NCI-H146 (cell line): Measurements from ENCODE around the gene AK8.

Experiments
- DNase-seq: peaks from one replicate; lab custom pipeline; 2025; lab: John Stamatoyannopoulos, UW

AK8 gene

DNA sequence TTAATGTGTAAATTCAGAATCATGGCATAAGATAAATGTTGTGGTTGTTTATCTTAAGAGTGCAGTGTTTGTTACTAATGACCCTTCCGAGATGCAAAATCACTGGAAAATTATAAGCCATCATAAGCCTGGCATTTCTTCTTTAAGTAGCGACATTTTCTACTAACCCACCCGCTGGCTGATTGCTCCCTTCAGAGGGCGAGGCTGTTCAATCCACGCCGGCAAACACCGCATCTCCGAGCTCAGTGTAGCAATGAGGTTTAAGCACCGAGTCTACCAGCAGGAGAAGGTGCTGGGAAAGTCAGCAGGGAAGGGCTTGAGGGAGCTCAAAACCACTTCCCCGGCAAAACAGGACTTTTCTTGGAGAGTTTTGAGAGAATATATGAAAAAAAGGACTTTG is 52.7 kb downstream of the AK8 start:
- DNase-seq = no peak

DNA sequence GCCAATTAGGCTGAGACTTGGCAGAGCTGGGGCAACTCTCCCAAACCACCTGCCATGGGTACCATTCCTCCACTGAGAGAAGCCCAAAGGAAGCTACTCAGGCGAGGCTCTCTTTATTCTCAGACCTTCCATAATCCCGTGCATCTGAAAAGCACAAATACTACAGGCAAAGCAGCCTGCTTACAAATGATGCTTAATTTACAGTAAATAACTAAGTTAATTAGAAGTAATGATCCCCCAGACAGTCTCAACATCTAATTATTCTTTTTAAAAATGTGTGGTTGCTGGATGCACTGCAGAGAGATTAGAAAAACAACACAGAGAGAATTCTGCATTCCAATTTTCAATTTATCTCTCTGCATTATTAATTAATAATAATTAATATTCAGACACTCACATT is 53.1 kb downstream of the AK8 start:
- DNase-seq = no peak

DNA sequence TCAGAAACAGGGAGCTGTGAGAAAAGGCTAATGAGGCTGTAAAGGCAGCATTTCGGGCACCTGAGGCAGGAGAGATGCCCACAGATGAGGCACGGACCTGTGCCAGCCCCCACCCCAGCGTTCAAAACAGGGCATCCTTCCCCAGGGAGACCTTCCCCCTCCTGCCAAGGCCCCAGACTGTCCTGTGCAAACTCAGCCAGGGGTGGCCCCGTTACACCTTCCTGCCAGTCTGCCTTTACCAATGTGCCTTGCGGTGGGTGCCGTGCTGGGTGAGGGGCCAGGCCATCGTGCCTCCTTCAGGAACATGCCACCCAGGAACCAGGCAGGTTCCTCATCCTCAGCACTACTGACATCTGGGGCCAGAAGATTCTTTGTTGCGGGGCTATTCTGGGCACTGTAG is 53.9 kb downstream of the AK8 start:
- DNase-seq = no peak

DNA sequence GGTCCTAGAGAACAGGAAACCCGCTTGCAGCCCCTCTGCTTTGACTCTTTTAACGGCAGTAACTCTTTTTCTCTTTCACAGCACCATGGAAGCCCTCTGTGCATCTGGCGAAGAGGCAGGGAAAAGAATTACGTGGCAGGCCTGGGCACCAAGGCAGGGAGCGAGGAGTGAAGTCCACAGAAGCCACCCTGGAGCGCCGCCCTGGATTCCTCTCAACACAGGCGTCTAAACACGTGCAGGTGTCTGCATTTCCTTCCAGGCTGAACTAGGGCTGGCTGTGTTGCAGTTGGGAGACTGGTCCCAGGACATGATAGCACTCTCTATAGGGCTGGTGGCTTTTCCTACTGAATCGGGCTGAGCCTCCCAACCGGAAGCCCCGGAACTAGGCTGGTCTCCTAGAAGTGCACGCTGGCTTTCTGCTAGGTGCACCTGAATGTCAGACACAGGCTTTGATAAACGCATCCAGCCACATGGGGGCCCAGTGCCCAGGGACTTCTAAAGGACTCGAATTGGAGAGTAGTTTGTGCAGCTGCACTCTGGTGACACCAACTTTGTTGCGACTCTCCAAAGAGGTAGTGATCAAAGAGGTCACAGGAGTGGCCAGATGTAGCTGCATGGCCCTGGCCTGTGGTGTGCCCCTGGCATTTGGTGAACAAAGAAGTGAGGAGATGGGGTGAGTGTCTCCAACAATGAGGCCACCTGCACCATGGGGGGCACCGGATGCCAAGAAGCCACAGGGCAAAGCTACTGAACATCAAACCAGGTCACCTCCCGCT is 54.5 kb downstream of the AK8 start:
- peak; percentile 7 for DNase-seq

DNA sequence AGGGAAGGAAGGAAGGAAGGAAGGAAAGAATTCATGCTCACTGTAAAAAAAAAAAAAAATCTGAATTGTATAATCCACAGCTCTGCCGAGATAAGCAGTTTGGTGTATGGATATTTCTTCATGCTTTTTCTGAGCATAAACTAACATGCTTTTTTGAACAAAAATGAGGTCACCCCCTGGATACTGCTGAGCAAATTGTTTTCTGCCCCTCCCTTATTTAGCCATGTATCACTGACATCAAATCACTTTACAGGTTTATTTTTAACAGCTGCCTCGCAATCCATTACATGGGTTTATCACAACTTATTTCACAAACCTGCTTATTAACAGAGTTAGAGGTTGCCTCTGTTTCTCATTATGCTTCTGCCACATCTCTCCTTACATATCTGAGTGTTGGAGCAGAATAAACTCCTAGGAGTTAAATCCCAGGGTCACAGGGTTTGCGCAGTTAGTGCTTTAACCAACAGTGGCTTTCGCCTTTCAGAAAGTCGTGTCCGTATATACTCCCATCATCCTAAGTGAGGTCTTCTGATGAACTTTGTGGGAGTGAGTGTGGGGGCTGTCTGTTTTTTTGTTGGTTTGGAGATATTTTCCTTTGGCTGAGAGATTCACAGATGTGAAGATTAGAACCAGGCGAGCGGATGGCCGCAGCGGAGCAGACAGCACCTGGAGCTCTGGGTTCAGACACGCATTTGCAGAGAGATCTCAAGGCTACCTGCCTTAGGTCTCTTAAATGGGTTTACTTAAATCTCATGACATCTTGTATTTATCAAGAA is 57.7 kb downstream of the AK8 start:
- no peak for DNase-seq

DNA sequence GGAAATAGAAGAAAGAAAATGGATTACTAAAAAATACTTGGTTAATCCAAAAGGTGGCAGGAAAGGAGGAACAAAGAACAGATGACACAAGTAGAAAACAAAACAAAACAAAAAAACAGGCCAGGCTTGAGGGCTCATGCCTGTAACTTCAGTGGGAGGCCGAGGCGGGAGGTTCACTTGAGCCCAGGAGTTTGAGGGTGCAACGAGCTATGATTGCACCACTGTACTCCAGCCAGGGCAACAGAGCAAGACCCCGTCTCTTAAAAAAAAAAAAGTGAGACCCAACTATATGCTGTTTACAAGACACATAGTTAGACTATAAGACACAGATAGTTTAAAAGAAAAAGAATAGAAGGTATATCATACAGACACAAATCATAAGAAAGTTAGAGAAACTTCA is 59.5 kb downstream of the AK8 start:
- no peak for DNase-seq

DNA sequence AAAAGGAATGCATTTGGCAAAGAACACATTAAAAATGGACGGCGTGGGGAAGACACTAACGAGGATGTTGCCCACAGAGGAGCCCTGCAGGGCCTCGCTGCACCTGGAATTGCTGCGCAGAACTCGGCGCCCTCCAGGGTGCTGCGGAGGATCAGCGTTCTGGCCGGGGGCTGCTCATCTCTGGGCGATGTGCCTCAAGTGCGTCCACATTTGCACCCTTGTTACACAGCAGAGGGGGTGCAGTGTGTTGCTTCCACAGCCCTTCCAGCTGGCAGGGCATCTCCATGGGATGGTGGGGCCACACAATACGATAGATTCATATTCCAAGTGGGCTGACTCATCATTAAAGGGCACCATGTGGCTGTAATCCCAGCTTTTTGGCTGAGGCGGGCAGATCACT is 63.1 kb downstream of the AK8 start:
- no peak for DNase-seq

DNA sequence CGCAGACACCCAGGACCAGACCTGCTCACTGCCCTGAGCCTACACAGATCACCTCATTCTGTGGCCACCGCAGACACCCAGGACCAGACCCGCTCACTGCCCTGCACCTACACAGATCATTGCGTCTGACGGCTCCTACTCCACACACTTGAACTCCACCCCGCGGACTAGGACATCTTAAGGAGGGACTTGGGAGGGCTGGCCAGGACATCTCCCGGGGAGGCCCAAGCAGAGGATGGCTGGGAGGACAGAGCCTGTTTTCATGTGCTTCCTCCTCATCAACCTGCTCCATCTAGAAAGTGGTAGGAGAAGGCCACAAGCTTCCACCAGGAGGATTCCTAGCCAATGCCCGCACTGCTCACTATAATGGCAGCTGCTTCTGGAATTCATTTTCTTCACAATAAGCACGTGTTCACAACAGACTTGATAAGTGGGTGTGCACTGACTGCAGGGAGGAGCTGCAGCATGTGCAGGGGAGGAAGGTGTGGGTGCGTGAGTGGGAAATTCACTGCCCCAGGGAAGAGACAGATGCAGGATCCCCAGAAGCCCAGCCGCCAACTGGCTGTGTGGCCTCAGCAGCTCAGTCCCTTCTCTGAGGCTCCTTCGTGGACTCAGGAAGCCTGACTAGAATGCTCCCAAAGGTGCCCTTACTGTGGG is 64.8 kb downstream of the AK8 start:
- DNase-seq = no peak

DNA sequence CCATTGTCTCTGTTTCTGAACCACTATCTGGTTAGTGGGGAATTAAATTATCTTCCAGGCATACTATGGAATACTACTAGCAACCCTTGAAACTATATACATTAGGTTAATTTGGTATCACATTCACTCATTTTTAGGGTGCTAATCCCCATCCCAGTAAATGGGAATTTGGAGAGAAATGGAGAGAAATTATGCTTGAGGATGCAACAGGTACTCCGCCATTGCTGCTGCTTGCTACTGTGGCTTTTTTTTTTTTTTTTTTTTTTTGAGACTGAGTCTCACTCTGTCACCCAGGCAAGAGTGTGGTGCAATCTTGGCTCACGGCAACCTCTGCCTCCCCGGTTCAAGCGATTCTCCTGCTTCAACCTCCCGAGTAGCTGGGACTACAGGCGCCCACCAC is 66.1 kb downstream of the AK8 start:
- DNase-seq = no peak

DNA sequence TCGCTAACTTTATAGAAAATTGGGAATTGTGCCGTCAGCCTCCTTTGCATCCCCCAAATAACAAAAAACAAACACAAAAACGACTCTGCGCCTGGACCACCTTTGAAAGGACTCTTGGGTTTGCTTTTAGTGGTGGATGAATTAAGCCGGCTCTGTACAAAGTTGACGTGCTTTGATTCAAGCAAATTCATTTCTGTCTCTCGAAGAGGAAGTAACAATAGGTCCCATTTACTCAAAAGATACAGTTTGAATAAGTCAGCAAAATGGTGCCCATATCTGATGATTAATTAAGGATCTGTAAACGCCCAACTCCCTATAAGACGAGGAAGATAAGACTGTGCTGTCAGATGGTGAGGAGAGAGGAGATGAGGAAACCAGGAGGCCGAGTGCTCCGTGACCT is 67.8 kb downstream of the AK8 start:
- DNase-seq = no peak

DNA sequence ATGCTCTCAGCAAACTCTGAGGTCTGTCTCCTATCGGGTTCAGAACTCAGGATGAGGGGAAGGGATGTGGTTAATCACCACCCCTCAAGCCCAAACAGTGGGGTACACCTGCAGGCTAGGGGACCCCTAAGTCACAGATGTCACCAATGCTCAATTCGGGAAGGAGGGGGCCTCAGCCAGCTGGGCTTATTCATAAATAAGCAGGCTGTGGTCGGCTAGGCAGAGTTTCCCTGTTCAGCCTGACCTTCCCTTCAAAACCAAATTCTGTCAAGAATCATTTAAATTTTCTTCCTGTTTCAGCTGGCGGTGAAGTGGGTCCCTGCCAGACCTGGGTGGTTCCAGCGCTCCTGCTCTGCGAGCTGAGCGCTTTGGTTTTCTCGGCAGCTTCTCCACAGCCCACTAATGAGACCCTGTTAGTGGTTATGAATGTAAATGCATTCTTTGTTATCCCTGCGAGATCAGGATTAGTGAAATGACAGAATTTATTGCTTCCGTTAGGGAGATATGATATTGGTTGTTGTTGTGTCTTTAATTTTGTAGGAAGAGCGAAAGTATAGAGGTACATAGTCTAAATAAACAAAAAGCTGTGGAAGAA is 68.3 kb downstream of the AK8 start:
- no peak for DNase-seq

DNA sequence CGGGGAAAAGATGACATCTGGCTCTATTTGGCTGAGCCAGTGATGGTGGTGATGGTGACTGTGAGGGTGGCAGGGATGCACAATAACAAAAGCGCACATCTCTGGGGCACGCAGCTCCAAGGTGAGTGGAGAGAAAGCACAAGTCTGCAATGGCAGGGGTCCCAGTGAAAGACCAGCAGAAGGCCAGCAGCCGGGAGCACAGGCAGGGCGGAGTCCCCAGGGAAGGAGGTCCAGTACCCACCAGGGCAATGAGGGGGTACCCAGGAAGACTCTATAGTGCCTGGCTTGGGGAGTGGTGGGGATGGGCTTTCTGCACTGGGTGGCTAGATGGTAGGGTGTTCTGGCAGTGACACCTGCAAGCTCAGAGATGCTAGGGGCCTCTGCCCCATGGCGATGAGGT is 69.4 kb downstream of the AK8 start:
- DNase-seq = no peak

DNA sequence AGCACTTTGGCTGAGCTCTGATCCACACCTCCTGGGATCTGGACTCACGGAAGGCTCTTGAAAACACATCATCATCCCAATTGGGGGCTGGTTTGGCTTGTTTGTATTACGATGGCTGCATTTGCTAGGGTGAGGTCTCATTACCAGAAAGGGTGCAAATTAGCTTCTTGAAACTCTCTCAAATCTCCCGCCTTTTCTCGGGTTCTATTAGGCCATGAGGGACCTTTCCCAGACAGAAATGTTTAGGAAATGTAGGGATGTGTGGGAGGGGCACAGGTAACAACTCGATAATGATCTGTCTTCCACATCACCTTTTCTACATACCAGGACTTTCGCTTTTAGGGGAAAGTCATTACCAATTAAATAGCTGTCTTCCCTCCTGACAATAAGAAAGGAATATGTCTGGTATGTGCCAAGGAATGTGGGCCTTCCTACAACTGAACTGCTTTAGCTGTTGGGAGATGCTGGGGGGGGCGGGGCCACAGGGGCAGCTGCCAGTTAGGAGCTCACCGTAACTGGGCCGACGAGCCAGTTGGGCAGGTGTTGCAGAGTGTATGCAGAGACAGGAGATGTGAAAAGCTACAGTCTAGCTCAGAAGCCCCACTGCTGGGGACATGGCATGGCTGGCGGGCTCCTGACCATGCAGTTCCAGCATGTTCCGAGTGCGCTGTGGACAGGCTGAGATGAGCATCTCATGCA is 71.2 kb downstream of the AK8 start:
- no peak for DNase-seq

DNA sequence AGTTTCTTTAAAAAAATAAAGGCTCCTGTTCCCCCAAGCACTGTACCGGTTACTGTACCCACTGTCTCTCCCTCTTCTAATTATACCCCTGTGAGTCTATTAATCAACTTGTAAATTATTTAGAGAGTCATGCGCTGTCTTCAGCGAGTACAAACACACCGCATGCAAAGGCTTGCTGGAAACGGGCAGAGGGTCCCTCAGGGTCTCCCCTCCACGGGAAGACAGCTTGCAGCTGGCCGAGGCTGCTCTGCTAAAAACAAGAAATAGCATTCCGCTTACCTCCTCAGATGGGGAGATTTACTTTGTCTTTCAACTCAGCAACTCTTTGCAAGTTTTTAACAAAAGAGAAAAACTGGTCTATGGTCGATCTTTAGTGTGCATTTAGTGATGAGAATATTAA is 71.8 kb downstream of the AK8 start:
- no peak for DNase-seq

DNA sequence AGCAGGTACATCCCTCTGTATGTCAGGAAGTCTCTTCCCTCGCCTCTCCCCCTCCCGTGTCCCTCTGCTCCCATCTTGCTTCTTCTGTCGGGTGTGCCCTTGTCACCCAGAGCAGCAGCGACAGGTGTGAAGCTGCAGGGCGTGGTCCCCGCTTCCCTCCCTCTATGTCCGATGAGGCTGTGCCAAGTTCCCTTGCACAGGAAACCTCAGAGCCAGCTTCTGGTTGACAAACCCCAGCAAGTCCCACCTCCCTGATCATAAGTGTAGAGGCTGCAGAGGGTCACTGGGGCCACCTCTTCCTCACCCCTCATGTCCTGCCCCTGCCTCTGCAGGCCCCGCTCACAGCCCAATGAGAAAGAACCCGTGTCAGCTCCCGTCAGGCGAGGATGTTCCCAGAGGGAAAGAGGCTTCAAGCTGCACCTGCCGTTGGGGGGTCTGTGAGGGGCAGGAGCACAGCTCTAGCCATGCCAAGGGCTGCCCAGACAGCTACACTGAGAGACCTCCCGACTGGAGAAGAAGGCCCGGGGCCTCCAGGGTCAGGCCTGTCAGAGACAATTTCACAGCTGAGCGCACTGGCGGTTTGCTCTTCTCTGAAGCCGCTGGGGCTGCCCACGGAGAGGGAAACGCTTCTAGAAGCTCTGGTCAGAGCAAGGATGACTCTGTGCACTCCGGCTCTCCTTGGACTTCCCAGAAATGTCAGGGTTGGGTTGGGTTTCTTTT is 73.3 kb downstream of the AK8 start:
- peak; percentile 3 for DNase-seq

DNA sequence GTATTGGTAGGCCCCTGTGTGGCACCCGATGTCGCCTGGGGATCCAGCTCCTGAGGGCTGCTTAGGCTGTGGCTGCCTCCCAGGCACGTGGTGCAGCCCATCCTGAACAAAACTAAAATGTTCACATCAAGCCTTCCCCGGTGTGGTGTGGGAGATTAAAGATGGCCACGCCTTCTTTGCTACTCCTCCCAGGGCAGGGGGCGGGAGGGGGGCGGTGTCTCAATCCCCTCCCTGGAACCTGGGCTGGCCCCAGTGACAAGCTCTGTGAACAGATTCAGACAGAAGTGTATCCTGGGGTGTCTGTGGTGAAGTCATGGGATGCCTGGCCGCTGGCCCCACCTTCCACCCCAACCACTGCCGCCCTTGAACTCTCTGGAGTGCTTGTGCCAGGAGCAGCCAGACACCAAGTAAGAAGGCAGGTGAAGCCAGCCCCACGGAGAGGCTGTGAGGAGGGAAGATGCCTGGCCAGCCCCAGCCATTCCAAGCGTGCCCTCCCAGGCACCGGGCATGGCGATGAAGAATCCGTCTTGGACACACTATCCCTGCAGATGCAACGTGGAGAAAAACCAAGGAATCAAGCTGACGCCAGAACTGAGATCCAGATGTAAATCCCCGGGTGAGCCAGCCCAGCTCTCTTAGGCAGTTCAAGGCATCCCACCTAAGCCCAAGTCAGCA is 75.8 kb downstream of the AK8 start:
- DNase-seq = no peak

DNA sequence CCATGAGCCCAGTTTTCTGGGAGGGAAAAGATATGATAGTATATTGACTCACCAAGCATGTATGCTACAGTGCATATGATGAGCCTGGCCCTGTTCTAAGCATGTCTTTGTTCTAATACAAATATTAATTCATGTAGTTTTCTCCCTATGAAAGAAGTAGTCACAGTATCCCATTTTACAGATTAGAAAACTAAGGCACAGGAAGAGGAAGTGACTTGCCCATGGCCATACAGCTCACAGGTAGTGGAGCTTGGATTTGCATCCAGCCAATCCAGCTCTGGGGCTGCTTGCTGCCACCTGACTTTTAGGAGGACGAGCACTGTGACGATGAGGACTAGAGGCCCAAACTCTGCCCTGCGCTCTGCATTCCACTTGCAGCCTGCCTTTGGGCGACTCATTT is 76.4 kb downstream of the AK8 start:
- DNase-seq = no peak

DNA sequence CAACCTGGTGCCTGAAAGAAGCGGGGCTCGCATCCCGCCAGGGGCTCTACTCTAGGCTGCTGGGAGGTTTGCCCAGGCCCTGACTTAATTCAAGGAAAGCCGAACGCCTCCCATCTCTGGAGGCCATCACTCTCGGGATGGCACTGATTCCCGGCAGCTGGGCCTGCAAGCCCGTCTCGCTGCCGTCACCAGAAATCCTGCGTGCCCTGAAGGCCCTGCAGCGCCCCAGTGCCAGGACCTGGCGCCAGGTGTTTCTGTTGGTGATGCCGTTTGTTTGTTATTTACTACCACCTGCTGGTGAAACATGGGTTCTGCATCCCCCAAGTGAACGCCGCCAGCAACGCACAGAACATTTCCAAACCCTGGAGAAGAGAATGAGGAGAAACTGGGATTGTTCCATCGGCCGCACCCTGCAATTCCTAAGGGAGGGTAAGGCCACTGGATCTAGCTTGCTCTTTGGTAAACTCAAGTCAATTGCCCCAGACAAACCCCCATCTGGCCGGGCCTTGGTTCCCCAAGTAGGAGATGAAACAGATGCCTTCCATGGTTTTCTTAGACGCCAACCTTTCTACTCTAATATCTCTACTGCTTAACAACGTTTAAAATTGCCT is 77.9 kb downstream of the AK8 start:
- peak; percentile 57 for DNase-seq

DNA sequence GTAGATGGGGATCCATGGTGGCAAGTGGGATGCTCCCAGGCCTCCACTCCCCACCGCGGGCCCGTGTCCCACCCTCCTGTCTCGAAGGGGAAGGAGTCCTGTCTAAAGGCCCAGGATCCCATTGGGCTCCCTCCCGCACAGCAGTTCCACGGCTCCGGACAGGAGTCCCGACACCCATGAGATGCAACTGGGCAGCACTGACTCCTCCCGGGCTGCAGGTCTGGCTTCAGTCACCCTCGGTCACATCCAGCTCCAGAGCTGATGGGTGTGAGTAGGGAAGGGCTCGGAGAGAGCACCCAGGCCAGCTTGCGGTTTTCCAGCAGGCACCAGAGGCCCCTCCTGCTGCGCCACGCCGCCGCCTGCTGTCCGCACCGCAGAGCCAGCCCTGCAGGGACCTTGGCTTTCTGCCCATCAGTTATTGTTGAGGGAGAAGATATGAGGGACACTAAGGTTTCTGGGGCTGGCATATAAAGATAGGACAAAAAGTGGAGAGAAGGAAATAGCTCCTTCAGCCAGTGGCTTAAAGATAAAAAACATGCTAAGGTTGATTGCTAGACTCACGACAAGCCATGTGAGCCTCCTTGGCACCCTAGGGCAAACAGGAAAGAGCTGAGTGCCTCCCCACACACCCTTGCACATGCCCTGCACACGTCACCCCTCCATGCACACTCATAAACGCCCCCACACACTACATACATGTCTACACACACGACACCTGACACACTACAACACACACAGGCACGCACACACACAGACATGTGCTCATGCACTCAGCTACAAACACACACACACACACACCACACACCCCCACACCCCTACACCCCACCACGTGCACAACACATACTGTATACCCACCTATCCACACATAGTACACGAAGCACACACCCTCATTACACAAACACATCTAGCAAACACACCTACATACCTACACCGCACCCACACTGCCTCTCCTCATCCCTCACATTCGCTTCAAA is 79.0 kb downstream of the AK8 start:
- peak; percentile 46 for DNase-seq
